Measurements from ENCODE around the gene SPRR2B. TPM values are rescaled to one million over a fixed set of nuclear protein-coding genes. Genes with fewer than 3 reads are reported as not detected.

The SPRR2B gene
- total RNA-seq, 1 experiment from 2014 or later: not detected

DNA sequence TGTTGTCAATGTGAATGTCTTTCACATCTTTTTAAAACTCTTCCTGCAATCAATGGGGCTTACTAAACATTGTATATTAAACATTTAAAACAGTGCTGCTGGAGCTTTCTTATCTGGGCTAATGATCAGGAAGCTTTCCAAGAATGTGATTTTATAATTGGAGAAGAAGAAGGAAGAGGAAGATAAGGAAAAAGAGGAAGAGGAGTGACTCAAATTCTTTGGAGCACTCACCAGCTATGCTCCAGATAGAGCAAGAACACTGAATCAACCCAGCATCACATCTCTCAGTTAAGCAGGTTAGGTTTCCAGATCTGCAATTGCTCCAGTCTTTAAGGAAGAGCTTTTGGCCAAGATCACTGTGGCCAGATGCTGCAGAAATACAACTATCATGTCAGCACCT lies 24.4 kb upstream of the SPRR2B start:
- no peaks in the 10 kb centered on the region for H3K9me3 ChIP-seq (ENCODE audit: control insufficient read depth, insufficient read depth, low read depth, low read length)
- no peak overlapping the region for H3K27ac ChIP-seq (ENCODE audit: low read length)
- no peak overlapping the region for H3K4me3 ChIP-seq (ENCODE audit: low read depth in 2 of 2, low read length in 2 of 2)
- CTCF ChIA-PET: no interaction called here
- no peak for TF ChIP-seq SIN3A (IDR thresholded peaks at IDR 0.05; ENCODE audit: borderline replicate concordance, insufficient read depth, low read depth, low read length)
- intact Hi-C loops (cut with micrococcal nuclease; ENCODE audit: unreplicated experiment) (no loop called here), in situ Hi-C loops (cut with HindIII; ENCODE audit: low pct_unique_long_range_greater_than_20kb, low sequenced_read_pairs) (no loop called here)
- H3K4me1 ChIP-seq (ENCODE audit: control insufficient read depth, insufficient read depth, low read length): no peaks in the 10 kb centered on the region
- H3K27me3 ChIP-seq (ENCODE audit: control insufficient read depth, insufficient read depth, low read length): peaks cover 6% of the 10 kb centered on the region; the same call in 1 of the 2 replicates
- POLR2A ChIA-PET: no interaction called here
- no peak for ATAC-seq
- no peak for DNase-seq (ENCODE audit: low read depth, low spot score)
- H3K36me3 ChIP-seq (ENCODE audit: control insufficient read depth, insufficient read depth, low read length): no peaks in the 10 kb centered on the region
- no TSS peak for BruUV-seq (replicated peaks)

- POLR2A ChIA-PET: no interaction called here
- CTCF ChIA-PET: no interaction called here
- in situ Hi-C loops (cut with HindIII; ENCODE audit: low pct_unique_long_range_greater_than_20kb, low sequenced_read_pairs): no loop called here
- intact Hi-C loops (cut with micrococcal nuclease; ENCODE audit: unreplicated experiment): no loop called here
- Histone ChIP-seq H3K27me3 (ENCODE audit: control insufficient read depth, insufficient read depth, low read length) (peaks cover 6% of the 10 kb centered on the region; the same call in 1 of the 2 replicates), H3K27ac (ENCODE audit: low read length) (no peak within 1 kb of the TSS), H3K36me3 (ENCODE audit: control insufficient read depth, insufficient read depth, low read length) (no peaks in the 10 kb centered on the region), H3K9me3 (ENCODE audit: control insufficient read depth, insufficient read depth, low read depth, low read length) (no peaks in the 10 kb centered on the region), H3K4me1 (ENCODE audit: control insufficient read depth, insufficient read depth, low read length) (no peaks in the 10 kb centered on the region), H3K4me3 (ENCODE audit: low read depth in 2 of 2, low read length in 2 of 2) (no peak within 1 kb of the TSS)
- ATAC-seq: no peak
- no peak for DNase-seq (ENCODE audit: low read depth, low spot score)
- no TSS peak for BruUV-seq (replicated peaks)
- no peak for TF ChIP-seq POLR2AphosphoS5 (IDR thresholded peaks at IDR 0.05; ENCODE audit: low read depth, low read length)
- no peak for TF ChIP-seq CTCF (IDR thresholded peaks at IDR 0.05)
- TF ChIP-seq SIN3A (IDR thresholded peaks at IDR 0.05; ENCODE audit: borderline replicate concordance, insufficient read depth, low read depth, low read length): no peak
- TF ChIP-seq, protein P1, sequence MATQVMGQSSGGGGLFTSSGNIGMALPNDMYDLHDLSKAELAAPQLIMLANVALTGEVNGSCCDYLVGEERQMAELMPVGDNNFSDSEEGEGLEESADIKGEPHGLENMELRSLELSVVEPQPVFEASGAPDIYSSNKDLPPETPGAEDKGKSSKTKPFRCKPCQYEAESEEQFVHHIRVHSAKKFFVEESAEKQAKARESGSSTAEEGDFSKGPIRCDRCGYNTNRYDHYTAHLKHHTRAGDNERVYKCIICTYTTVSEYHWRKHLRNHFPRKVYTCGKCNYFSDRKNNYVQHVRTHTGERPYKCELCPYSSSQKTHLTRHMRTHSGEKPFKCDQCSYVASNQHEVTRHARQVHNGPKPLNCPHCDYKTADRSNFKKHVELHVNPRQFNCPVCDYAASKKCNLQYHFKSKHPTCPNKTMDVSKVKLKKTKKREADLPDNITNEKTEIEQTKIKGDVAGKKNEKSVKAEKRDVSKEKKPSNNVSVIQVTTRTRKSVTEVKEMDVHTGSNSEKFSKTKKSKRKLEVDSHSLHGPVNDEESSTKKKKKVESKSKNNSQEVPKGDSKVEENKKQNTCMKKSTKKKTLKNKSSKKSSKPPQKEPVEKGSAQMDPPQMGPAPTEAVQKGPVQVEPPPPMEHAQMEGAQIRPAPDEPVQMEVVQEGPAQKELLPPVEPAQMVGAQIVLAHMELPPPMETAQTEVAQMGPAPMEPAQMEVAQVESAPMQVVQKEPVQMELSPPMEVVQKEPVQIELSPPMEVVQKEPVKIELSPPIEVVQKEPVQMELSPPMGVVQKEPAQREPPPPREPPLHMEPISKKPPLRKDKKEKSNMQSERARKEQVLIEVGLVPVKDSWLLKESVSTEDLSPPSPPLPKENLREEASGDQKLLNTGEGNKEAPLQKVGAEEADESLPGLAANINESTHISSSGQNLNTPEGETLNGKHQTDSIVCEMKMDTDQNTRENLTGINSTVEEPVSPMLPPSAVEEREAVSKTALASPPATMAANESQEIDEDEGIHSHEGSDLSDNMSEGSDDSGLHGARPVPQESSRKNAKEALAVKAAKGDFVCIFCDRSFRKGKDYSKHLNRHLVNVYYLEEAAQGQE (IDR thresholded peaks at IDR 0.05; ENCODE audit: insufficient read depth in 1 of 2, low read depth in 2 of 2, low read length in 1 of 2): no peak
- no peak for TF ChIP-seq TCF7L2 (IDR thresholded peaks at IDR 0.05; ENCODE audit: low read depth, low read length)
These were observed 23.0 kb upstream of the SPRR2B start, which contains the start of gene SPRR2E for GRCh38 chr1:153094426-153094825. SPRR2E (minus strand) TSS chr1:153094526; CDS start chr1:153093751, 775 bp downstream.

GRCh38 chr1:153087652-153088051 lies 16.2 kb upstream of the SPRR2B start:
- in situ Hi-C loops (cut with HindIII; ENCODE audit: low pct_unique_long_range_greater_than_20kb, low sequenced_read_pairs) (no loop called here), intact Hi-C loops (cut with micrococcal nuclease; ENCODE audit: unreplicated experiment) (no loop called here)
- CTCF ChIA-PET: no interaction called here
- BruUV-seq (replicated peaks): no TSS peak
- H3K27me3 ChIP-seq (ENCODE audit: control insufficient read depth, insufficient read depth, low read length): no peaks in the 10 kb centered on the region
- POLR2A ChIA-PET: no interaction called here
- no peaks in the 10 kb centered on the region for H3K36me3 ChIP-seq (ENCODE audit: control insufficient read depth, insufficient read depth, low read length)
- H3K4me3 ChIP-seq (ENCODE audit: low read depth in 2 of 2, low read length in 2 of 2): no peak overlapping the region
- ATAC-seq: no peak
- no peak for DNase-seq (ENCODE audit: low read depth, low spot score)
- TF ChIP-seq SIN3A (IDR thresholded peaks at IDR 0.05; ENCODE audit: borderline replicate concordance, insufficient read depth, low read depth, low read length): no peak
- TF ChIP-seq, protein P1 (IDR thresholded peaks at IDR 0.05; ENCODE audit: insufficient read depth in 1 of 2, low read depth in 2 of 2, low read length in 1 of 2): no peak
- TF ChIP-seq TCF7L2 (IDR thresholded peaks at IDR 0.05; ENCODE audit: low read depth, low read length): no peak
- TF ChIP-seq POLR2AphosphoS5 (IDR thresholded peaks at IDR 0.05; ENCODE audit: low read depth, low read length): no peak
- no peak for TF ChIP-seq CTCF (IDR thresholded peaks at IDR 0.05)
- H3K9me3 ChIP-seq (ENCODE audit: control insufficient read depth, insufficient read depth, low read depth, low read length): no peaks in the 10 kb centered on the region
- H3K27ac ChIP-seq (ENCODE audit: low read length): no peak overlapping the region
- no peaks in the 10 kb centered on the region for H3K4me1 ChIP-seq (ENCODE audit: control insufficient read depth, insufficient read depth, low read length)
